HG02870 (cell line): ENCODE data around the gene TRIM46.
A peak's percentile ranks its signal among the peaks of the same experiment; 100 is the strongest.
"Not testable (repeated sequence)": the region's sequence is repeated elsewhere in the genome, so short reads cannot be mapped to it uniquely, and the experiment has no call there.

Experiments used
- ATAC-seq: cut with Tn5 transposase; IDR thresholded peaks from one replicate; pipeline ENCODE4 v1.9.1; 2021; ENCODE audit warnings: mild to moderate bottlenecking, moderate library complexity; ENCODE audit not compliant: unreplicated experiment

TRIM46 gene

GRCh38 chr1:155137154-155137949 lies 36.3 kb upstream of the TRIM46 start:
- ATAC-seq = no peak

GRCh38 chr1:155139895-155140629 lies 33.6 kb upstream of the TRIM46 start, which contains the start of gene DPM3:
TSS of gene DPM3 (minus strand) at chr1:155140531. CDS start at chr1:155140240, 291 bp downstream.
- peak; percentile 62 for ATAC-seq

- ATAC-seq = no peak
These were observed 33.1 kb upstream of the TRIM46 start for GRCh38 chr1:155140630-155140953.

GRCh38 chr1:155141749-155142148 lies 31.9 kb upstream of the TRIM46 start:
- no peak for ATAC-seq

GRCh38 chr1:155145491-155145890 lies 28.2 kb upstream of the TRIM46 start:
- ATAC-seq = no peak

GRCh38 chr1:155155996-155156643 lies 17.5 kb upstream of the TRIM46 start:
- not testable (repeated sequence) for ATAC-seq

GRCh38 chr1:155158991-155159390 lies 14.7 kb upstream of the TRIM46 start:
- no peak for ATAC-seq

- ATAC-seq = no peak
These were observed 13.5 kb upstream of the TRIM46 start for GRCh38 chr1:155160128-155160527.

GRCh38 chr1:155162631-155163030 lies 11.0 kb upstream of the TRIM46 start:
- ATAC-seq = not testable (repeated sequence)

- not testable (repeated sequence) for ATAC-seq
These were observed 9.9 kb upstream of the TRIM46 start for GRCh38 chr1:155163785-155164184.

- not testable (repeated sequence) for ATAC-seq
These were observed 9.0 kb upstream of the TRIM46 start for GRCh38 chr1:155164625-155165024.

GRCh38 chr1:155166051-155166470 lies 7.6 kb upstream of the TRIM46 start:
- no peak for ATAC-seq

GRCh38 chr1:155166471-155167165 lies 7.0 kb upstream of the TRIM46 start:
- ATAC-seq = no peak

GRCh38 chr1:155167166-155168104 lies 6.2 kb upstream of the TRIM46 start:
- ATAC-seq = no peak

- not testable (repeated sequence) for ATAC-seq
These were observed 5.6 kb upstream of the TRIM46 start for GRCh38 chr1:155168105-155168445.

- no peak for ATAC-seq
These were observed 5.0 kb upstream of the TRIM46 start for GRCh38 chr1:155168456-155169210.

GRCh38 chr1:155169541-155169940 lies 4.1 kb upstream of the TRIM46 start:
- ATAC-seq = no peak

- ATAC-seq = no peak
These were observed 3.4 kb upstream of the TRIM46 start for GRCh38 chr1:155170101-155170785.

- no peak for ATAC-seq
These were observed 2.8 kb upstream of the TRIM46 start for GRCh38 chr1:155170806-155171205.
